IgD-negative memory B cell (primary cell): ENCODE measurements around the gene ARAF. TPM values are rescaled to one million over a fixed set of nuclear protein-coding genes. Genes with fewer than 3 reads are reported as not detected.

Experiments
- H3K27ac Mint-ChIP-seq, 3 donors: one replicate each; pipeline ENCODE4 v1.8.0; 2020 to 2022; ENCODE audit warnings: mild to moderate bottlenecking in 3 of 3, mixed read lengths in 3 of 3, moderate library complexity in 1 of 3
- H3K27me3 Mint-ChIP-seq: one replicate; pipeline ENCODE4 v1.8.0; 2021; ENCODE audit warnings: mixed read lengths
- H3K36me3 Mint-ChIP-seq: one replicate; pipeline ENCODE4 v1.8.0; 2020; ENCODE audit warnings: mild to moderate bottlenecking, mixed read lengths
- H3K4me1 Mint-ChIP-seq, 3 donors: one replicate each; pipeline ENCODE4 v1.8.0; 2020 to 2022; ENCODE audit warnings: mixed read lengths in 3 of 3, mild to moderate bottlenecking in 1 of 3
- H3K4me3 Mint-ChIP-seq, 4 donors: one replicate each; pipeline ENCODE4 v1.8.0; 2020 to 2022; ENCODE audit warnings: mild to moderate bottlenecking in 4 of 4, mixed read lengths in 4 of 4, moderate library complexity in 3 of 4
- H3K9me3 Mint-ChIP-seq, 3 donors: one replicate each; pipeline ENCODE4 v1.8.0; 2020 to 2021; ENCODE audit warnings: mixed read lengths in 3 of 3, mild to moderate bottlenecking in 1 of 3
- polyA plus RNA-seq: library from polyadenylated mRNA; unstranded; fragments of 300-500 nt; fragmentation: Illumina TruSeq; gene quantifications from one replicate; pipeline ENCODE4 v1.2.3, GENCODE V29; 2021

The ARAF gene
- polyA plus RNA-seq, 1 donor from 2014 or later: 93.7 TPM

- H3K27ac Mint-ChIP-seq: no peak overlapping the region
- H3K4me1 Mint-ChIP-seq: no peaks in the 10 kb centered on the region
- H3K4me3 Mint-ChIP-seq: no peak overlapping the region
- no peaks in the 10 kb centered on the region for H3K36me3 Mint-ChIP-seq
- H3K9me3 Mint-ChIP-seq: no peaks in the 10 kb centered on the region
- H3K27me3 Mint-ChIP-seq: no peaks in the 10 kb centered on the region
These were observed 50.9 kb downstream of the ARAF start for GRCh38 chrX:47611926-47612325.

- no peak overlapping the region for H3K27ac Mint-ChIP-seq
- no peaks in the 10 kb centered on the region for H3K27me3 Mint-ChIP-seq
- no peak overlapping the region for H3K4me3 Mint-ChIP-seq
- no peaks in the 10 kb centered on the region for H3K4me1 Mint-ChIP-seq
- no peaks in the 10 kb centered on the region for H3K9me3 Mint-ChIP-seq
- H3K36me3 Mint-ChIP-seq: no peaks in the 10 kb centered on the region
These were observed 51.4 kb downstream of the ARAF start for GRCh38 chrX:47612418-47612817.

- no peaks in the 10 kb centered on the region for H3K36me3 Mint-ChIP-seq
- no peak overlapping the region for H3K4me3 Mint-ChIP-seq
- no peak overlapping the region for H3K27ac Mint-ChIP-seq
- no peaks in the 10 kb centered on the region for H3K9me3 Mint-ChIP-seq
- H3K27me3 Mint-ChIP-seq: no peaks in the 10 kb centered on the region
- H3K4me1 Mint-ChIP-seq: peaks cover 0 to 2% (median 0%) of the 10 kb centered on the region in 3 donors
These were observed 52.1 kb downstream of the ARAF start for GRCh38 chrX:47613082-47613481.

GRCh38 chrX:47614618-47615017 is 53.6 kb downstream of the ARAF start:
- H3K27ac Mint-ChIP-seq: no peak overlapping the region
- no peaks in the 10 kb centered on the region for H3K36me3 Mint-ChIP-seq
- peaks cover 0 to 5% (median 0%) of the 10 kb centered on the region in 3 donors for H3K4me1 Mint-ChIP-seq
- peaks cover 3% of the 10 kb centered on the region for H3K27me3 Mint-ChIP-seq
- peaks cover 0 to 5% (median 0%) of the 10 kb centered on the region in 3 donors for H3K9me3 Mint-ChIP-seq
- H3K4me3 Mint-ChIP-seq: no peak overlapping the region

DNA sequence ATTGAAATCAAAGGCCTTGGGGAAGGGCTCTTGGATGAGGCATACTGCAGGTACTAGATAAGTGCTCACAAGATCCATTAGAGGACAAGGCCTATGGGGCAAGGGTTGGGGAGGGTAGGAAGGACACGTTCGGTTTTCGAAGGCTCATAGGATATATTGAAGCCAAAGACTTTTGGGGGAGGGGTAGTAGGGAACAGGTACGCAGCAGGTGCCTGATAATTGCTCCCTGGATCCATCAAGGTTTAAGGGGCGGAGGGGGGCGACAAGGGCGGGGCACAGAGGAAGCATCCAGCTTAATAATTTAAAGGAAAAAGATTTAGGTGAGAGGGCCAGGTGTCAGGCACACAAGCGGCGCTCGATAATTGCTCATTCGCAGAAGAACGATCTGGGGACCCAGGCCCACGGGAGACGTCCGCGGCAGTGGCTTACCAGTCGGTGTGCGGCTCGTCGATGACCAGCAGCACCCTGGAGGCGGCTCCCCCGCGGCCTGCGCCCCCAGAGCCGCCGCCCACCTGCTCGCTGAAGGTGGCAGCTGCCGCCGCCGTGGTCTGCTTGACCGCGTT is 58.0 kb downstream of the ARAF start:
- peak overlapping the region in 1 of 3 donors; percentile 36 for H3K27ac Mint-ChIP-seq
- peaks cover 22% of the 10 kb centered on the region for H3K27me3 Mint-ChIP-seq
- peaks cover 0 to 6% (median 3%) of the 10 kb centered on the region in 3 donors for H3K4me1 Mint-ChIP-seq
- H3K36me3 Mint-ChIP-seq: no peaks in the 10 kb centered on the region
- H3K4me3 Mint-ChIP-seq: peak overlapping the region in 3 of 4 donors; percentile 29 to 70 (median 56)
- H3K9me3 Mint-ChIP-seq: peaks cover 0 to 7% (median 0%) of the 10 kb centered on the region in 3 donors

- Mint-ChIP-seq H3K27ac (peak within 1 kb of the TSS in 2 of 3 donors; percentile 35 to 36), H3K36me3 (no peaks in the 10 kb centered on the region), H3K27me3 (peaks cover 26% of the 10 kb centered on the region), H3K4me1 (peaks cover 0 to 6% (median 5%) of the 10 kb centered on the region in 3 donors), H3K4me3 (peak within 1 kb of the TSS in 3 of 4 donors; percentile 56 to 70 (median 59)), H3K9me3 (peaks cover 0 to 7% (median 0%) of the 10 kb centered on the region in 3 donors)
These were observed 58.7 kb downstream of the ARAF start, which contains the start of gene SYN1 for GRCh38 chrX:47619486-47620302. TSS of gene SYN1 (minus strand) at chrX:47619857. CDS start at chrX:47619728, 129 bp downstream.

DNA sequence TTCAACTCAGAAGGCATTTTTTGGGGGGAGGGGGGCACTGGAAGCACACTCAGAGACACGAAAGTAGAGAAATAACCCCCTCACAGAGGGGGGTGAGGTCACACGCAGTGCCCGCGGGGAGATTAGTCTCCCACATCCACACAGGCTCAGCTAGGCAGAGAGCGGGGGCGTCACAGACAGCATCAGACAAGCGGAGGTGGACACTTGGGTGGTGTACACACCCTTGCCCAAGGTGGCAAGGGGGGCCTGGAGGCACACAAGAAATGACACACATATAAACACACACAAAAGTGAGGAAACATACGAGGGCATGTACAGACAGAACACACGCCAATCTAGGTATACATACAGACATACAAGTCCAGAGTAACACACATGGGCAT is 59.3 kb downstream of the ARAF start:
- H3K27me3 Mint-ChIP-seq: peaks cover 28% of the 10 kb centered on the region
- peaks cover 0 to 6% (median 5%) of the 10 kb centered on the region in 3 donors for H3K4me1 Mint-ChIP-seq
- H3K9me3 Mint-ChIP-seq: peaks cover 0 to 9% (median 0%) of the 10 kb centered on the region in 3 donors
- peak overlapping the region in 1 of 3 donors; percentile 1 for H3K27ac Mint-ChIP-seq
- no peaks in the 10 kb centered on the region for H3K36me3 Mint-ChIP-seq
- H3K4me3 Mint-ChIP-seq: peak overlapping the region in 1 of 4 donors; percentile 47

Other genes with a start within 250 kb of the ARAF start
- 0.44 TPM for gene ZNF157, start 190.6 kb upstream of the ARAF start, polyA plus RNA-seq
- 8.6 TPM for gene ZNF41, start 78.0 kb upstream of the ARAF start, polyA plus RNA-seq
- gene TIMP1, start 21.2 kb downstream of the ARAF start, polyA plus RNA-seq: 22.8 TPM
- not detected for gene SYN1, start 58.7 kb downstream of the ARAF start, polyA plus RNA-seq
- gene CFP, start 68.7 kb downstream of the ARAF start, polyA plus RNA-seq: 0.95 TPM
- gene ELK1, start 89.4 kb downstream of the ARAF start, polyA plus RNA-seq: 16.0 TPM
- gene UXT, start 98.0 kb downstream of the ARAF start, polyA plus RNA-seq: 302 TPM